ENCODE measurements around the gene KIF5A.

KIF5A gene

DNA sequence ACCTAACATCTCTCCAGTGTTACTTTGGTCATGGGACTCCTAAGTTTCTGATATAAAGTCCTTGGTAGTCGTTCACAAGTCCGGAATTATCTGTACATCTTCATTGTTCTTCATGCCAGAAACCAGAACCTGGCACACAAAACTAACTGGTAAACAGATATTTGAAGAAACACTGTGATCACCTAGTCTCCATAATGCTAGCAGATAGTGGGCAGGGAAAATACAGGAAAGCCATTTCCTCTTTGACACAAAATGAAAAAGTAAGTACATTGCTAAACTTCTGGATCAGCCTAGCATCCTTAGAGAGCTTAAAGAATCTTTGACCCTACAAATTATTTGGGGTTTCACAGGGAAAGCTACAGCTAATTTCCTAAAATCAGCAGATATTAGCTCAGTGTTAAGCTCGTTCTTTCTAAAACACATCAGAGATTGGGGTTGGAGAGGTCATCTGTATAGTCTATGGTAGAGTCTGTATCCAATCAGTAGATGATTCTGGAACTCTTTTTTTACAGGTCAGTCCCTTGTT, 34.4 kb upstream of the KIF5A start:
- Histone ChIP-seq H3K9me2 (ENCODE audit: low read depth, low read length) (no peaks in the 10 kb centered on the region), H3K4me3 (ENCODE audit: low read depth, low read length, poor library complexity, severe bottlenecking) (no peak overlapping the region), H3K4me1 (ENCODE audit: insufficient read depth, low read length, severe bottlenecking) (peaks cover 16% of the 10 kb centered on the region), H3K36me3 (ENCODE audit: insufficient read depth, low read length) (peaks cover 85% of the 10 kb centered on the region), H3K79me2 (ENCODE audit: insufficient read depth, low read length) (peaks cover 11% of the 10 kb centered on the region), H4K20me1 (ENCODE audit: insufficient read depth, low read length) (no peaks in the 10 kb centered on the region), H2AFZ (ENCODE audit: low read length) (no peak overlapping the region), H3K9ac (ENCODE audit: low read length) (no peak overlapping the region), H3K27ac (ENCODE audit: low read depth, low read length, poor library complexity, severe bottlenecking) (no peak overlapping the region), H3K4me2 (ENCODE audit: low read length) (no peak overlapping the region), H3F3A (ENCODE audit: insufficient read depth, low read length) (0 out of 2 replicates have a peak, but pooled peaks cover 3% of the 10 kb centered on the region), H3K9me3 (ENCODE audit: low read length) (no peaks in the 10 kb centered on the region), H3K27me3 (ENCODE audit: insufficient read depth, low read length) (no peaks in the 10 kb centered on the region)
- TF ChIP-seq EZH2 (IDR thresholded peaks at IDR 0.05; ENCODE audit: borderline replicate concordance, low read length) = no peak
- no peak for TF ChIP-seq CTCF (IDR thresholded peaks at IDR 0.05; ENCODE audit: low read length)

DNA sequence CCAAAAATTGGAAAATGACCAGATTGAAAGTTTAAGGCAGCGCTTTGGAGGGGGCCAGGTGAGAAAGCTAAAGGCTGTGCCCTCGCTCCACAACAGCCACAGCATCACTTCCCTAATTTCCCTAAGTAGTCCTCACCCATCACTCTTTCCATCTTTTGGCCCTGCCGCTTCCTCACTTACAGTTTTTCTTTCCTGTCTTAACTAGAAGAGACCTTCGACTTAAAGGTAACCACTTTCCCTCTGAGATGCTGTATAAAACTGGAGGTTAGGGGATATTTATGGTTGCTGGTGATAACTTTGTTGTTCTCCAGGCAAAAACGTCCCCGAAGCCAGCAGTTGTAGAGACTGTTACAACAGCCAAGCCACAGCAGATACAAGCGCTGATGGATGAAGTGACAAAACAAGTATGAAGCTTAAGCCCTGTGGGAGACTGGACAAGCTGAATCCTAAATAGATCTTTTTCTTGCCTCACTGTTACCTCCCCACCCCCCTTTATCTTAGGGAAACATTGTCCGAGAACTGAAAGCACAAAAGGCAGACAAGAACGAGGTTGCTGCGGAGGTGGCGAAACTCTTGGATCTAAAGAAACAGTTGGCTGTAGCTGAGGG, 33.8 kb upstream of the KIF5A start:
- H3K9me2 ChIP-seq (ENCODE audit: low read depth, low read length) = no peaks in the 10 kb centered on the region
- H3K4me1 ChIP-seq (ENCODE audit: insufficient read depth, low read length, severe bottlenecking) = peaks cover 20% of the 10 kb centered on the region
- 0 out of 2 replicates have a peak, but pooled peaks cover 3% of the 10 kb centered on the region for H3F3A ChIP-seq (ENCODE audit: insufficient read depth, low read length)
- no peak overlapping the region for H3K4me3 ChIP-seq (ENCODE audit: low read depth, low read length, poor library complexity, severe bottlenecking)
- H4K20me1 ChIP-seq (ENCODE audit: insufficient read depth, low read length) = no peaks in the 10 kb centered on the region
- H3K9ac ChIP-seq (ENCODE audit: low read length) = no peak overlapping the region
- no peak overlapping the region for H3K27ac ChIP-seq (ENCODE audit: low read depth, low read length, poor library complexity, severe bottlenecking)
- no peaks in the 10 kb centered on the region for H3K27me3 ChIP-seq (ENCODE audit: insufficient read depth, low read length)
- no peak overlapping the region for H3K4me2 ChIP-seq (ENCODE audit: low read length)
- no peak overlapping the region for H2AFZ ChIP-seq (ENCODE audit: low read length)
- peaks cover 82% of the 10 kb centered on the region for H3K36me3 ChIP-seq (ENCODE audit: insufficient read depth, low read length)
- H3K79me2 ChIP-seq (ENCODE audit: insufficient read depth, low read length) = peaks cover 11% of the 10 kb centered on the region
- H3K9me3 ChIP-seq (ENCODE audit: low read length) = no peaks in the 10 kb centered on the region
- TF ChIP-seq CTCF (IDR thresholded peaks at IDR 0.05; ENCODE audit: low read length) (no peak), EZH2 (IDR thresholded peaks at IDR 0.05; ENCODE audit: borderline replicate concordance, low read length) (no peak)

GRCh38 chr12:57516617-57517153, 33.2 kb upstream of the KIF5A start:
- no peaks in the 10 kb centered on the region for H4K20me1 ChIP-seq (ENCODE audit: insufficient read depth, low read length)
- TF ChIP-seq EZH2 (IDR thresholded peaks at IDR 0.05; ENCODE audit: borderline replicate concordance, low read length) = no peak
- TF ChIP-seq CTCF (IDR thresholded peaks at IDR 0.05; ENCODE audit: low read length) = no peak
- peaks cover 26% of the 10 kb centered on the region for H3K4me1 ChIP-seq (ENCODE audit: insufficient read depth, low read length, severe bottlenecking)
- peaks cover 11% of the 10 kb centered on the region for H3K79me2 ChIP-seq (ENCODE audit: insufficient read depth, low read length)
- no peaks in the 10 kb centered on the region for H3K9me2 ChIP-seq (ENCODE audit: low read depth, low read length)
- H3K4me3 ChIP-seq (ENCODE audit: low read depth, low read length, poor library complexity, severe bottlenecking) = no peak overlapping the region
- H3K36me3 ChIP-seq (ENCODE audit: insufficient read depth, low read length) = peaks cover 76% of the 10 kb centered on the region
- 0 out of 2 replicates have a peak, but pooled peaks cover 4% of the 10 kb centered on the region for H3F3A ChIP-seq (ENCODE audit: insufficient read depth, low read length)
- no peak overlapping the region for H3K4me2 ChIP-seq (ENCODE audit: low read length)
- H3K27ac ChIP-seq (ENCODE audit: low read depth, low read length, poor library complexity, severe bottlenecking) = no peak overlapping the region
- H3K27me3 ChIP-seq (ENCODE audit: insufficient read depth, low read length) = no peaks in the 10 kb centered on the region
- H2AFZ ChIP-seq (ENCODE audit: low read length) = no peak overlapping the region
- H3K9ac ChIP-seq (ENCODE audit: low read length) = no peak overlapping the region
- H3K9me3 ChIP-seq (ENCODE audit: low read length) = no peaks in the 10 kb centered on the region

Measured in OCI-LY1 (cell line).